Measurements from ENCODE around the gene CEACAM18.
"Not testable (repeated sequence)": the region's sequence is repeated elsewhere in the genome, so short reads cannot be mapped to it uniquely, and the experiment has no call there.

CEACAM18 gene

DNA sequence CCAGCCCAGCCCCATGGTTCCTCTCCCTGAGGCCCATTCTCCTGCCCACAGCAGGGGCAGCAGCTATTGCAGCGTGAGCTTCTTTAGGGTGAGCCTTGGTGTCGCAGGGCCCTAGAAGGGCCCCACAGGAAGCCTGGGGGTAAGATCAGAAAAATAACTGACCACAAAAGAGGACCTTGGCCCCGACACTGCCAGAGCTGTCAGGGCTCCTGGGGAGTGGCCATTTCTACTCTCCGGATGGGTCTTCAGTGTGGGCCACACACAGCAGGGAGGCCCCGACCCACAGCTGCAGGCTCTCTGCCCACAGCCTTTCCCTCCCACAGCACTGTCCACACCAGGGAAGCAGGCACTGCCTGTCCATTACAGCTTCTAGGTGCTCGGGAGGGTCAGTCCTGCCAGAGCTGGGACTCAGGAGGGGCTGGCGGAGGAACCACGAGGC, 16.6 kb upstream of the CEACAM18 start:
- no peak for DNase-seq (ENCODE audit: low read depth, low spot score)

DNA sequence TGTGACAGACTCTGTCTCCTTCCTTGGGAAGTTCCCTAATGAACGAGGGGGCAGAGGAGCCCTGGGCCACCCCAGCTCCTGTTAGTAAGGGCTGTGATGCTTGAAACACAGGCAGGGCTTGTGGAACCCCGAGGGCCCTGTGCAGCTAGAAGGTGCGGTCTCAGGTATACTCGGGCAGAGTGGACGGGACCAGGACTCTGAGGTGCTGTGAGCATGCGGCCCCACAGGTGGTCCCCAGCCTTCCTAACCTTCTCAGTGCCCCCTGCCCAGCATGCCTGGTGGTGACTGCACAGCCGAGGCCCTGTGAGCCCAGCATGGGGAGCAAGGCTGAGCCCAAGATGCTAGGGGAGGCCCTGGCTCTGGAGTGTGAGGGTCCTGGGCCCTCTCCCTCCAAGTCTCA, 16.1 kb upstream of the CEACAM18 start:
- no peak for DNase-seq (ENCODE audit: low read depth, low spot score)

DNA sequence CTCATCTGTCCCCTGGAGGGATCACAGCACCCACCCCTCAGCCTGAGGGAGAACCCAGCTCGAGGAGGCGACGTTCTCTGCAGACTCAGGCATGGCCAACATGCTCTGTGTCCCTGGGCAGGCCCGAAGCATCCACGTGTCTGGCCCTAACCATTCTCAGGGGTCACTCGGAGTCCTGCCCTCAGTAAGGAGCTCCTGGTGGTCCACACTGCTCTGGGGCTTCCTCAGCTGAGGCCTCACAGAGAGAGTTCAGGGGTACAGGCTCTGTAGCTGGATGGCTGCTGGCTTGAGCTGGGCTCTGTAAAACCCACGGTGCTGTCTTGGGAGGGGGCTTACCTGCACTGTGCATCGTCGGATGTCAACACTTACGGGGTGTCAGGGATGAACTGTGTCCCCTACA, 15.7 kb upstream of the CEACAM18 start:
- DNase-seq (ENCODE audit: low read depth, low spot score): no peak

DNA sequence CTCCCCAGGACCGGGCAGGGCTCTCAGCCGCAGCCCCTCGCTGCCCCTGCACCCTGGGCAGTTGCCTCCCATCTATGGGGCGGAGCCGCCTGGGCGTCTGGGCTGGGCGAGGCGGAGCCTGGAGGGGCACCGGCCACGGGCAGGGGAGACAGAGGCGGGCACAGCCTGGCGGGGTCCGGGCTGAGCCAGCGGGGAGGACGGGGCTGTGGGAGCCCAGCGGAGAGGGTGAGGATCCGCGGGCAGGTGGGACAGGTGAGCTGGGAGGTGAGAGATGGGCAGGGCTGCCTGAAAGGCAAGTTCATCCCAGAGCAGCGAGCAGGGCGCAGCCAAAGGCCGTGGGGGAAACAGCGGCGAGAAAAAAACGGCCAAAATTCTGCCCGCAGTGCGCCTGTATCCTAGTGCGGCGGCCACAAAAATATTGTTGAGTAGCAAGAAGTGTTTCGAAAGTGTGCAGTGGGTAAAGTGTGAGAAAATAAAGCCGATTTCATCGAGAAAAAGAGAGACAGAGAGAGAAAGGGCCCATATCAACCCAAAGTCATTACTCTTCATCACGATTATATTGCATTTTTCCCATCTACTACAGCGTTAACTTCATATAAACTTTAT, 14.3 kb upstream of the CEACAM18 start:
- DNase-seq (ENCODE audit: low read depth, low spot score): not testable (repeated sequence)

DNA sequence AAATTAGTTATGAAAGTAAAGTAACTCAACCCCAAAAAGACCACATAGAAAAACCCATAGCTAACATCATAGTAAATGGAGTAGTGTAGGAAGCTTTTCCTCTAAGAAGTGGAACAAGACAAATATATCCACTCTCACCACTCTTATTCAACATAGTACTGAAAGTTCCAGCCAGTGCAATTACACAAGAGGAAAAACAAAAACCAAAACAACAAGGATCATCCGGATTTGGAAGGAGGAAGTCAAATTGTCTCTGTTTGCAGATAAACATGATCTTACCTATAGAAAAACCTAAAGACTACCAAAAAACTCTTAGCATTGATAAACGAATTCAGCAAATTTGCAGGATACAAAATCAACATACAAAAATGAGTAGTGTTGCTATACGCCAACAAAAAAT, 11.6 kb upstream of the CEACAM18 start:
- DNase-seq (ENCODE audit: low read depth, low spot score): no peak

DNA sequence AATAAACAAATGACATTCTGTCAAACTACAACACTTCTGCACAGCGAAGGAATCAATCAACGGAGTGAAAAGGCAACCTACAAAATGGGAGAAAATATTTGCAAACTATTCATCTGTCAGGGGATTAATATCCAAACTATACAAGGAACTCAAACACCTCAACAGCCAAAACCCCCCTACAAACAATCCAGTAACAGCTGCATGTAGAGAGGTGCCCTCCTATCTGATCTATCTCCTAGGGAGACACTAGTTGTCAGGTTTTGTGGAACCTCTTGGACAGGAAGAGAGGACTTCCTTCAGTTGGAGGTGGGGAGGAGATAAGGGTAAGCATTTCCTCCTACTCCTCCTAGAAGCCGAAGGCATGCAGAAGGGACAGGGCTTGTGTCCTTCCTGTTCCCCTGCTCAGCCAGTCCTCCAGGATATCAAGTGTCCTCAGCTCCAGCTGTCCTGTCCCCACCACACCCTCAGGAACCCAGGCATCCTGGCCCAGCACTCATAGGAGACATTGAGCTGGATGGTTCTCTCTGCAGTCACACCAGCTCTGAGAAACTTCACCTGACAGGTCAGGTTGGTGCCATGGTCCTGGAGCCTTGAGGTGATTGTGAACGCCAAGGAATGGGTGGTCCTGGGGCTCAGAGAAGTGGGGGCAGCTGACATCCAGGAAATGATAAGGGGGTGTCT, 10.3 kb upstream of the CEACAM18 start:
- DNase-seq (ENCODE audit: low read depth, low spot score): no peak

DNA sequence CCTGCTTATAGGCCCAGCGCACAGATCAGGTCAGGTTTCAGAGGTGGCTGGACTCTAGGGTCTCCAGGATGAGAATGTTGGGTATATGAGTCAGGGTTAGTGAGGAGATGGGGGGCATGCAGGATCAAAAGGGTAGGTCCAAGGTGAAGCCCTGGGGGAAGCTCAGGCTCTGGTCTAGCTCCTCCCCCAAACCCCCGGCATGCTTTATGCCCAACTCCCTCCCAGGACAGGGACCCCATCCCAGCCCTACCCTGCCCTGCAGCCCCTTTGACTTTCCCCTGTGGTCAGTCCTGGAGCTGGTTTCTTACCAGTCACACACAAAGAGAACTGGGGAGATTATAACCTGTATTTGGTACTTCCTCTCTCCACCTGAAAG, 9.8 kb upstream of the CEACAM18 start:
- DNase-seq (ENCODE audit: low read depth, low spot score): no peak

DNA sequence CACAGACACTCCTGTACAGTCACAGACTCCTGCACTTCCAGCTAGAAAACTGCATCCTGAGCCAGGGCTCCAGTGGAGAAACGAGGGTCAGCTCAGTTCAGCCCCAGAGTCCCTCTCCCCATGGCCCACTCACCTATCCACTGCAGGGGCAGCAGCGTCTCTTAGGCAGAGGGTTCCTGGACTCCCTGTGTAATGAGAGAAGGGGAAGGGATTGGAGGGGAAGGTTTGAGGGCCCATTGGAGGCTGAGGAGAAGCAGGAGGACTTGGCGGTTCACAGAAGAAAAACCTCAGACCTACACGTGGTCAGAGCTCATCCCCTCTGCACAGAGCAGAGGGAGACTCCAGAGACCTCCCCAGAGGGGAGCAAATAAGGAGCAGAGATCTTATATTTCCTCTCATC, 9.2 kb upstream of the CEACAM18 start:
- no peak for DNase-seq (ENCODE audit: low read depth, low spot score)

DNA sequence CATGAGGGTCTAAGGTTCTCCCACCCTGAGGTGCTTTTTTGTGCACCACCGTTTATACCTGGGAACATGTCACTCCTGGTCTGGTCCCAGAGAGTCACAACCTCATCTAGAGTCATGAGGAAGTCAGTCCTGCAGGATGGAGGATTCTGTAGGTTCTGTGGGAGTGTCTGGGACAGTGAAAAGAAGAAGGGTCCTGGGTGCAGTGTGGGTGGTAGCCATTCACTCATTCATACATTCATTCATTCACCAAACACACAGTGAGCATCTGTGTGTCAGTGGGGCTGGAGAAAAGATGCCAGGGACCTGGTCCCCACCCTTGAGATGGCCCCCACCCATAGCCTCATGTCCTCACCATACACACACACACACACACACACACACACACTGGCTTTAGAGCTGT, 8.7 kb upstream of the CEACAM18 start:
- no peak for DNase-seq (ENCODE audit: low read depth, low spot score)

DNA sequence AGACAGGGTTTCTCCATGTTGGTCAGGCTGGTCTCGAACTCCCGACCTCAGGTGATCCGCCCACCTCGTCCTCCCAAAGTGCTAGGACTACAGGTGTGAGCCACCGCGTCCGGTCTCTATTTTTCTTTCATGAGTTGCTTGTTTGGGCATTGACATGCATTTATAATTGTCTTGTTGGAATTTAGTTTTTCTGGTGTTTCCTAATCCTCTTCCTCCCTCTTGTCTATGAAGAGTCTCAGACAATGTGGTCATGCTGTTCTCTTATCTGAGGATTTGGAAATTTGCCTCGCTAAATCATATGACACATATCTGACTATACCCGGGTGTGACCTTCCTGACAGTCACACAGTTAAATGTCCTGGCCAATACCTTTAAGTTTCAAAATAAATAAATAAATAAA, 7.4 kb upstream of the CEACAM18 start:
- DNase-seq (ENCODE audit: low read depth, low spot score): no peak

DNA sequence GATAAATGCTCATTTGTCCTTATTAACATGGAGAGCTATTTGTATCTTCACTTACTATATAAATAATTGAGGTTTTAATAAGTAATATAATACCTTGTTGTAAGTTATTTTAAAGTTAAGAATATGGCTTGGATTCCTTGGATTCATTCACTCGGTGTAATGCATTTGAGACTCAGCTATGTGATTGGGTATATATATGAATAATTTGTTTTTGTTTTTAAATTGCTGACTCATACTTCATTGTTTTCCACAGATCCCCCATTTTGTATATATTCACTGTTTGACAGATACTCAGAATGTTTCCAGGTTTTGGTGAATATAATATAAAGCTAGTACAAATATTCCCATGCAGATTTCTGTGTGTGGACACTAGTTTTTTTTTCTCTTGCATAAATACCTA, 6.8 kb upstream of the CEACAM18 start:
- no peak for DNase-seq (ENCODE audit: low read depth, low spot score)

DNA sequence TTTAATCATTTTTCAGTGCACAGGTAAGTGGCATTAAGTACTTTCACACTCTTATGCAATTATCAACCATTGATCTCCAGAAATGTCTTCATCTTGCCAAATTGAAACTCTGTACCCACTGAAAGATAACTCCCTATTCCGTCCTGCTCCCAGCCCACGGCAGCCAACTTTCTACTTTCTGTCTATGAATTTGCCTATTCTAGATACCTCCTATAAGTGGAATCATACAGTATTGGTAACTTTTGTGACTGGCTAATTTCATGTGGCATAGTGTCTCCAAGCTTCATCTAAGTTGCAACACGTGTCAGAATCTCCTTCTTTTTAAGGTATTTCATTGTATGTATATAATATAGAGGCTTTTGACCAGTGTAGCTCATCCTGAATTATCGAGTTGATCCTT, 5.7 kb upstream of the CEACAM18 start:
- no peak for DNase-seq (ENCODE audit: low read depth, low spot score)

DNA sequence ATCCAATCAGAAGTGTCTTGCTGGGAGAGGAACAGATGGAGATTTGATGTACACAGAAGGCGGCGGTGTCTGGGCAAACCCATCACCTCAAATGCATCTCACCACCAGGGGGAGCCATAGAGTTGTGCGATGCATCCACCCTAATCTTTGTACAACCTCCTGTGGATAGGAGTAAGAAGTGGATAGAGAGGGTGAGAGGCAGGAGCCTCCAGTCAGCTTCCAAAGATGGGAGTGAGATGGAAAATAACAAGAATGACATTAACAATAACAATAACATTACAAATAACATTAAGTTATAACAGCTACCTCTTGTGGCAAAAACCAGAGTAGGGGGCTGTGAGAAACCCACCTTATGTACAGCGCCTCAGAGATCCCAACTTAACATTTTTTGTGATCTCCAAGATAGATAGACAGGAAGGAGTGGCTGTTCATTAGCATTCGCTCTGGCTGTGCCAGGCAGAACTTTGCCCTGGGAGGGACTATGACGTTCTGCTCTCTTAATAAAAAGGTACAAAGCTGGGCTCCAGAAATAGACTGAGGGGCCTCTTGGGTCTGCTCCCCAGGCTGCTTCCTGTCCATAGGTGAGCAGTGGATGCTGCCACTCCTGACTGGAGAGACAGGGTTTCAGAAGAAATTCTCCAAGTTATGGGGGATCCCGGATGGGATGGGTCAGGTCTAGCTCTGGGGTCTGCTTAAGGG, 5.2 kb upstream of the CEACAM18 start:
- peak; percentile 71 for DNase-seq (ENCODE audit: low read depth, low spot score)

DNA sequence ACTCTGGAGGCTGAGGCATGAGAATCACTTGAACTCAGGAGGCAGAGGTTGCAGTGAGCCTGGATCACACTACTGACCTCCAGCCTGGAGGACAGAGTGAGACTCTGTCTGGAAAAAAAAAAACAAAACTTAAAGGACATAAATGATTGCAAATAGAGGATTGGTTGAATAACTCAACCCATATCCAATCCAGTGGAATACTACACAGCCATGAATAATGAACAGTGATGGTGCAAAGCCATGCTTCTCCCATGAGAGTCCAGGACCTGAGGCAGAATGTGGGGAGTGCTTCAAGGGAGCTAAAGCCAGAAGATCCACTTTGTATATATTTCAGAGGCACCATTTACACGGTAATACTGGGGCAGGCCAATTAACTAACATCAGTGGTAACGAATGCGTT, 2.2 kb upstream of the CEACAM18 start:
- DNase-seq (ENCODE audit: low read depth, low spot score): no peak

DNA sequence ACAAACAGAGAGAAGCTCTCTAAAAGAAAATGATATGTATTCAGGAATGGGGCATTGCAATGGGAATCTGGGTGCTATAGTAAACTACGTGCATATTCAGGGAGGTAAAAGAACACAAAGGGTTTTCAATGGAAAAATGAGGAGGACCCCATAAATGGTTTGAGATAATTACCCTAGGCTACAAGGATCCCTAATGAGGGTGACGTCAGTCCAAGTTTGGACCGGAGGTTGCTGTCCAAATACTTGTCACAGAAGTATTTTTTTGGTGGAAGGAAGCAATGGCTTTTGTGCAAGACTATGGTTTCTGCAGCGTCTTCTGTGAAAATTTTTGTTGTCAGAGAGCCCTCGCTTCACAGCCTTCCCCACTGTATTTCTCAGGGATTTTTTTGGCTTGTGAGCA, 995 bp upstream of the CEACAM18 start:
- no peak for DNase-seq (ENCODE audit: low read depth, low spot score)

DNA sequence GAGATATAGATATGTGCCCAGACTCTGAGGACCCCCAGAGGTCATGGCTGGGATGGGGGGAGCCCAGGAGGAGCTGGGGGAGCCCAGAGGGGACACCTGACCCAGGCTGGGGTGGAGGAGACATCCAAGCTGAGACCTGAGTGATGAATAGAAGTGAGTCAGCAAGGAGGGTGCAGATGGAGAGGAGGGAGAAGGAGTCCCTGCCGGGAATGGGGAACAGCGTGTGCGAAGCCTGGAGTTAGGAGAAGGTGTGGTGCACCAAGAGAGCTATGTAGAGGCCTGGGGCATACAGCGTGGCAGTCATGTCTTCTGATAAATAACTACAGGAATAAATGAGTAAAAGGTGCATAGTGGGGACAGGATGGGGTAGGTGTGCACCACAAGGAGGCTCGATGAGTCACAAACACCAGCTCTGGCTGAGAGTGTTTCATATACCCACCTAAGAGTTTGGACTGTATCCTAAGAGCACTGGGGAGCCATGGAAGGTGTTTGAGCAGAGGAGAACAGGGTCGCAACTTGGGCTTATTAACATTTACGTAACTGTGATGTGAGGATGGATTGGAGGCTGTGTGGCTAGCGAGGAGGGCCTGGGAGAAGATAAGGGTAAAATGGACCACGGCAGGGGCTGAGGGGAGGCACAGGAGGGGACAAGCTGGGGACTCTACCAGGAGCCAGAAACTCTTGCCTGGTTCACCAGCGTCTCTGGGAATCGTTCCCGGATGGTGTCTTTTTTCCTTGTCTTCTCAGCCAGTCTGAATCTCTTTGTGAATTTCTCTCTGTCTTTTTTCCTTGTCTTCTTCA, 1.4 kb downstream of the CEACAM18 start:
- no peak for DNase-seq (ENCODE audit: low read depth, low spot score)

DNA sequence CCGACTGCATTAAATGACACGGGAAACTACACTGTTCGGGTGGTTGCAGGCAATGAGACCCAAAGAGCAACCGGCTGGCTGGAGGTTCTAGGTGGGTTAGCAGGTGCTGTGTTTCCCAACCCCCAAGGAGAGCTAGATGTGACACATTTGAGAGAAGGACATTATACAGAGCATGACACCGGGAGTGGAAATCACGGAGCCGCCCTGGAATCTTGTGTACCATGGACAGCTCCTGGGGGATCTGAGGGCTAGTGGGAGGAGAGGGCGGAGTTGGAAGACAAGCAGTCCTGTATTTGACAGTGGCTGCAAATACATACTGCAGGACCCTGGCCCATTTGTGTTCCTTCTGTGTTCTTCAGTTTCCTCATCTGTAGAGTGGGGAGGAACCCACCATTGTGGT, 2.3 kb downstream of the CEACAM18 start:
- DNase-seq (ENCODE audit: low read depth, low spot score): no peak

DNA sequence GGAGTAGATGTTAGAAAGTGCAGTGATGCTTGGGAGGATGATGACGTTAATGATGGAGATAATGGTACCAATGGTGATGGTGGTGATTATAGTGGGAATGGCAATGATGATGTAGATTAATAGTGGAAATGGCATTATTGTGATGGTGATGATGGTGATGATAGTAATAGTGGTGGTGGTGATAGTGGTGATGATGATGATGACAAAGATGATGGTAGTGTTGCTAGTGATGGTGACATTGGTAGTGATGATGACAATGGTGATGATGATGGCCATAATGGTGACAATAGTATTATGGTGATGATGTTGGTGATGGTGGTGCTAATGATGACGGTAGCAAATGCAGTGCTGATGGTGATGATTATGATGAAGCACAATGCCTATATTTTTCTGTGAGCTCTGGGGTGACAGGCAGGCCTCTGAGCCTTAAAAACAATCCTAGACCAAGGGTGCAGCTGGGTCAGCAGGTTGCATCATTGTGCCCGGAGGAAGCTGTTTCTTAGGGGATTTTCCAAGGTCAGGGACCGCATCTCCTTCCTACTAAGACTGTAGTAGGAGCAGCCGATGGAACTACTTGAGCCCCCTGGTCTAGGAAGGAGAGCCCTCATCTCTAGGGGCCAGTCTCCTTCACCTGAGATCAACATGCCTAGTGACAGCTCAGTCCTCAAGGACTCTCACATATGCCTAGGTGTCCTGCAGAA, 7.8 kb downstream of the CEACAM18 start:
- DNase-seq (ENCODE audit: low read depth, low spot score): no peak

DNA sequence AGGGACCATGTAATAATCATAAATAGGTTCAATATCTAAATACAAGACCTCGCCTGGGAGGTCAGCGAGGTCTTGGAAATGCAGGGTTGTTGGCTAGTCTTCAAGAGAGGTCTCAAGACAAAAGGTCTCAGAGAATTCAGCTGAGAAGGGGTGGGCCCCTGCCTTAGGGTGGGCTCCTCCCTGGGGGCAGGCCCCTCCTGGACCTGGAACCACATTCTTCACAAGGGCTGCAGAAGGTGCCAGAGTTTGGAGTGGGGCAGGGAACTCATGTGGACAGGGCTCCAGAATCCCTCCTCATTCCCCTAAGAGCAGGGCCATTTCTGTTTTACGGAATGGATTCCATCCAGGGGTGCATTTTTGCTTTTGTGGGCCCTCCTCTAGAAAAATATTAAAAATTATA, 10.2 kb downstream of the CEACAM18 start:
- no peak for DNase-seq (ENCODE audit: low read depth, low spot score)

DNA sequence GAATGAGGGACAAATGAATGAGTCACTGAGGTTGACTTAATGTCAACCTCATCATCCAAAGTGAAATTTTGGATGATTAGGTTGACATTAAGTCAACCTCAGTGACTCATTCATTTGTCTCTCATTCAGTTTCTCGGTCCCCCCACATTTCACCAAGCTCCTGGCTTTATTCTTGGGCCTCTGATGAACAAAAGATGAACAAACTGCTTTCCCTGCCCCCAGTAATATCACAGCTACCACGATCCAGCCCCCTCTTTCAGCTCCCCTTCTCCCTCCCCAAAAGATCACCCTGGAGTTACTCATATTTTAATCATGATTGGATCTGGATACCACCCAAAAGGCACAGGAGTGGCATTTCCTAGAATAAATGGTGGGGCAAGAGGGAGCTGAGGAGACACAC, 10.8 kb downstream of the CEACAM18 start:
- no peak for DNase-seq (ENCODE audit: low read depth, low spot score)

DNA sequence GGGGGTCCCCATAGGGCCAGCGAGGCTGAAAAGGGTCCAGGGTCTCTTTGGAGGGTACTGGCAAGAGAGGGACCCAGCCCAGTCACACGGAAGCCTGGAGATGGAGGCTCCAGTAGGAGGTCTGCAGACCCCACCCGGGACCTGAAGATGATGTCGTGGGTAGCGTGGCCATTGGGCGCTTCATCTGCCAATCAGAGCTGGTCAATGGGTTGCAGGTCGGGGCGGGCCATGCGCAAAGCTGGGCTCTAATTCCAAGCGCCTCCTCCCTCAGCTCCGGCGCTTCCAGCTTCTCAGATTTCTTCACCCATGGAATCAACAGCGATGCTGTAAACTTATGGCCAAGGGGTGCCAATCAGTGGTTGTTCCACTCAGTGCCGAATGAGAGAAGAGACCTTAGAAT, 12.3 kb downstream of the CEACAM18 start:
- DNase-seq (ENCODE audit: low read depth, low spot score): no peak

DNA sequence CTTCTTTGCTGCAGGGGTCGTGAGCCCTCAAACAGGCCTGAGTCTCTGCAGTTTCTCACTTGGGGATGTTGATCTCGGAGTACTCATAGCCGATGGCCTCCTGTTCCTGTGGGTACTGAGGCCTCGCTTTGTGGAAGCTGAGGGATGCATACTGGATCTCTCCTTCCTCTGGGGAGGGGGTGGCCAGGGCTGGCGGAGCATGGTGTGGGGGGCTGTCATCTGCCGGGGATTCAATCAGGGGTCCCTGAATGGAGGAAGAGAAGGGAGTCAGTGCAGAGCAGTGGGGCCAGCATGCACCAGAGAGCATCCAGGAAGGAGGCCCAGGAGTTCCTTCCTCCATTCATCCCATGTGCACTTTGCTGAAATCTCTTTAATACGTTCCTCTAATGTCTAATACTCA, 13.2 kb downstream of the CEACAM18 start:
- DNase-seq (ENCODE audit: low read depth, low spot score): no peak

Data from activated CD4-positive, CD25-positive, alpha-beta regulatory T cell treated with anti-CD3 and anti-CD28 coated beads, Interleukin-2, amount 50 U/mL, for 16 hours (primary cell).